NCI-H2196 (cell line): Measurements from ENCODE around the gene HINT2.

Source experiments
- DNase-seq: peaks from one replicate; lab custom pipeline; 2025; ENCODE audit not compliant: unreplicated experiment; lab: John Stamatoyannopoulos, UW

HINT2 gene

GRCh38 chr9:35812025-35812602 is 2.7 kb downstream of the HINT2 start, which contains the start of gene SPAG8:
Gene SPAG8, minus strand, starts transcription at chr9:35812262. Its CDS starts 115 bp downstream, at chr9:35812147.
- peak; percentile 97 for DNase-seq

- peak; percentile 56 for DNase-seq
Observed at GRCh38 chr9:35811381-35812024, 3.3 kb downstream of the HINT2 start.

GRCh38 chr9:35810122-35810521 is 4.7 kb downstream of the HINT2 start:
- no peak for DNase-seq

DNA sequence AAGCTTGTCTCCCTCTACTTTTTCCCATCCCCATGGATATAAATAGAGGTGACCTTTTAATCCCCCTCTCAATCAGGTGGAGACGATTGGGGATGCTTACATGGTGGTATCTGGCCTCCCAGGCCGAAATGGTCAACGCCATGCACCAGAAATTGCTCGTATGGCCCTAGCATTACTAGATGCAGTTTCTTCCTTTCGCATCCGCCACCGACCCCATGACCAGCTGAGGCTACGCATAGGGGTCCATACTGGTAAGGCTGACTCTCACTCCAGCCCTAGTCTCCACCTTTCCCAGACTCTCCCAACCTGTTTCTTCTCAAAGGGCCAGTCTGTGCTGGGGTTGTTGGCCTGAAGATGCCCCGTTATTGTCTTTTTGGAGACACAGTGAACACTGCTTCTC is 6.4 kb downstream of the HINT2 start:
- DNase-seq: no peak

DNA sequence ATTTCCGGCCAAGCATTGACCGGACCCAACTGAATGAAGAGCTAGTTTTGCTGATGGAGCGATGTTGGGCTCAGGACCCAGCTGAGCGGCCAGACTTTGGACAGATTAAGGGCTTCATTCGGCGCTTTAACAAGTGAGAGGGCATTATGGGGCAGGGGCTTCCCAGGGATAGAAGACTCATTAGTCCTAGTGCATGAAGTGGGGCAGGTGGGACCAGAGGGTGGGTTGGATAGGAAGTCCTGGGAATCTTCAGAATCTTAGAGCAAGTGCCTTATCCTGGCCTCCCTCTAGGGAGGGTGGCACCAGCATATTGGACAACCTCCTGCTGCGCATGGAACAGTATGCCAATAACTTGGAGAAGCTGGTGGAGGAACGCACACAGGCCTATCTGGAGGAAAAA is 8.7 kb downstream of the HINT2 start:
- DNase-seq: no peak

DNA sequence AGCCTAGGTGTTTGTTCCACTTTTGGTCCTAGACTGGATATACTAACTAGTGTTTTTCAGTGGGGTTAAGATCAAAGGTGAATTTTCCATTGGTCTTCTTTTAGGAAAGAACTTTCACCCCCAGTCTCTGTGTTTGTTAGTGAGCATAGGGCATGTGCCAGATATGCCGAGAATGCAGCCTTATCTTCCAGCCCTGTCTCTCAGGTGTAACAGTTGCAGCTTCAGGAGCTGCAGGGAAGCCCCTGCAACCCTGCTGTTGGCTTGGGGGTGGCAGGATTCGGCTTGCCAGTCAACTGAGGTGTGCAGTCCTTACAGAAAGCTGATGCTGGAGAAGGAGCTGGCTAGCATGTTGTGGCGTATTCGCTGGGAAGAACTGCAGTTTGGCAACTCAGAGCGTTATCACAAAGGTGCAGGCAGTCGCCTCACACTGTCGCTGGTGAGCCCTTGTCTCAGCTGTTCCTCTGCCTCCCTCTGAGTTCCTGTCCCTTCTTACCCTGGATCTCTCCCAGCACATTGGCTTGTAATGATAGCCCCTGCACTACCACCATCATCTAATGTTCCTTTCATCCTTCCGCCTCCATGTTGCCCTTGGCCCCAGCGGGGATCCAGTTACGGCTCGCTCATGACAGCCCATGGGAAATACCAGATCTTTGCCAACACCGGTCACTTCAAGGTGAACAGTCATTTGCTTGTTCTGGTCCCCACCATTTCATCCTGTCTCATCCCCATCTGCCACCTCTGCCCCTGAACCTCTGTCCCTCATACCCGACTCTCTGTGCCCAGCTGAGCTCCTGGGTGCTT is 13.3 kb downstream of the HINT2 start:
- DNase-seq: no peak

- DNase-seq: no peak
Observed at GRCh38 chr9:35800530-35800929, 14.3 kb downstream of the HINT2 start.

DNA sequence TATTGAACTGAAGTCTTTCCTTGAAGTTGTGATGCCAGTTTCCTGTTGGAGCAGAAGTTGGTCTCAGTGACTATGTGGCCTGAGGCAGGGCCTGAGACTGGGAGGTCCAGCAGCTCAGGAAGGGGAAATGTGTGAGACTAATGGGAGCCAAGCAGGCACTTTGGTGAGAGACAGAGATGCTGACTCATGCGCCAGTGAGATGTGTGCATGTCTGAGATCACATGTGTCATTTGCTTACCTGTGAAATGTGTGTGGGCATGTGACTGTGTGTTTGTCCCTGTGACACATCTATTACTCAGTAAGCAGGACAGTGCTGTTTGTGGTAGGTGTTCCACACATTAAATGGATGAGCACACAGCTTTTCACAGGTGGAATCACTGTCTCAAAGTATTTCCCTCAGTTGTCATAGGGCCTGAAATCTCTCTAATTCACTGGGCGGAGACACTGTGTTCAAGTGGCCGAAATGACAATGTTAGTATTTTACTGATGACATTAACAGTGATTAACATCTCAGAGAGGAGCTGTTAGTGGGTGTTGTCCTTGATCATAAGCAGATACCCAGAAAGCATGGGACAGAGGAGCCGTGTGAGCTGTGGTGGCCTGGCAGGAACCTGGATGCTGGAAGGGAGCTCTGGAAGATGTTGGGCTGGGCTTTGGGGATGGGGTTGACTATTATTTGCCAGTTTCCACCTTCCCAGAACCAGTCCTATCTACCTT is 16.0 kb downstream of the HINT2 start:
- DNase-seq: no peak

- no peak for DNase-seq
Observed at GRCh38 chr9:35797311-35798109, 17.3 kb downstream of the HINT2 start.

- DNase-seq: no peak
Observed at GRCh38 chr9:35795695-35796094, 19.1 kb downstream of the HINT2 start.

GRCh38 chr9:35793461-35793860 is 21.4 kb downstream of the HINT2 start:
- no peak for DNase-seq

DNA sequence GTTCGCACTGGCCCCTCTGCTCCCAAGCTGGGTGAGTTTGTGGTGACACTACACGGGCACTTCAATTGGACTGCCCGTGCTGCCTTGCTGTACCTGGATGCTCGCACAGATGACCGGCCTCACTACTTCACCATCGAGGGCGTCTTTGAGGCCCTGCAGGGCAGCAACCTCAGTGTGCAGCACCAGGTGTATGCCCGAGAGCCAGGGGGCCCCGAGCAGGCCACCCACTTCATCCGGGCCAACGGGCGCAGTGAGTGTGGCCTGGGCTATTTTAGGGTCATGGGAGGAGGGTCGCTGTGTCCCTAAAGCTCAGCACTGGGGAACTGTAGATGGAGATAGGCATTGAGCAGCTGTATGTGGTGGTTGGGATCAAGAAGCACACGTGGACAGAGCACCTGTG is 22.0 kb downstream of the HINT2 start:
- no peak for DNase-seq

- no peak for DNase-seq
Observed at GRCh38 chr9:35792024-35792813, 22.6 kb downstream of the HINT2 start.

- DNase-seq: no peak
Observed at GRCh38 chr9:35791297-35791921, 23.4 kb downstream of the HINT2 start, which contains the start of gene NPR2. Gene NPR2, plus strand, starts transcription at chr9:35791591. Its CDS starts 818 bp downstream, at chr9:35792409.

- peak; percentile 80 for DNase-seq
Observed at GRCh38 chr9:35790385-35791296, 24.2 kb downstream of the HINT2 start.

GRCh38 chr9:35790025-35790384 is 24.8 kb downstream of the HINT2 start:
- DNase-seq: no peak

GRCh38 chr9:35789541-35789940 is 25.3 kb downstream of the HINT2 start:
- no peak for DNase-seq

GRCh38 chr9:35783418-35783817 is 31.4 kb downstream of the HINT2 start:
- no peak for DNase-seq
